Middle frontal gyrus (tissue), 1 donor: ENCODE data around the gene RASL12.
A peak's percentile ranks its signal among the peaks of the same experiment; 100 is the strongest.
"Not testable (repeated sequence)": the region's sequence is repeated elsewhere in the genome, so short reads cannot be mapped to it uniquely, and the experiment has no call there.

Experiments
- DNase-seq: peaks from one replicate; pipeline ENCODE4 v3.0.0-alpha.2; 2015; ENCODE audit warnings: low spot score; ENCODE audit errors: extremely low spot score

Gene RASL12

GRCh38 chr15:65056106-65056505 lies 11.7 kb downstream of the RASL12 start:
- no peak for DNase-seq

GRCh38 chr15:65055201-65055870 lies 12.5 kb downstream of the RASL12 start:
- no peak for DNase-seq

DNA sequence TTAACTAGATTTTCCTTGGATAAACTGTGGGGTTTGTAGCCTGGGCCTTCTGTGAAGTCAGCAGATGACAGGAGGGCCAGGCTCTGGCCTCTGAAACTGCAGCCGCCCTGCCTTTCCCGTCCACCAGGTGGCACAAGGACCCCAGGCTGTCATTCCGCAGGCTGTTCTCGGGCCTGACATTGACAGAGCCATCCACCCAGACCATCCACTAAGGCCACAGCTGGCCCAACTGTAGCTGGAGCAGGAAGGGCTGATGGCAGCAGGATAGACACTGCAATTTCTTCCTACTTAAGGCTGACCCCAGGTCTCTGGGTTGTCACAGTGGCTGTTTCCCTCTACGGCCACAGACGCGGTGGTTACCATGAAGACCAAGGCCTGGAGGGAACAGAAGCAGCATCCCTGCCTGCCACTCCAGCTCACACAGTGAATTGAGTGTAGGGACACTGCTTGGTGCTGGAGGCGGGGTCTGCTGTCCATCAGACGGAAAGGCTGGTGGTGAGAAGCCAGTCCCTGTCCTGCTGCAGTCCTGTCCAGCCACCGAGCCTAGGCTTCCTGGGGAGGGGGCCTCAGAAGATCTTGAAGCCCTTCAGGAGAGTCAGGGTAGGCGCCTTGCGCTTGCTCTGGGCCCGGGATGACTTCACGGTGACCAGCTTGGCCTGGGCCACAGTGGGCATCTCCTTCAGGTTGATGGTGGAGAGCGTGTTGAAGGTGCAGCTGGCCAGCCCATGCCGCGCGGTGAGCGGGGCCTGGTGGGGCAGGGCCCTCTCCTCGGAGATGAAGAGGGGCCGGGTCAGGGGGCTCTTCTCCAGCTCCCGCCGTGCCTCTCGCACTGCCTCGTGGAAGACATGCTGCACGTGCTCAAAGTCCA lies 13.2 kb downstream of the RASL12 start:
- peak; percentile 37 for DNase-seq

DNA sequence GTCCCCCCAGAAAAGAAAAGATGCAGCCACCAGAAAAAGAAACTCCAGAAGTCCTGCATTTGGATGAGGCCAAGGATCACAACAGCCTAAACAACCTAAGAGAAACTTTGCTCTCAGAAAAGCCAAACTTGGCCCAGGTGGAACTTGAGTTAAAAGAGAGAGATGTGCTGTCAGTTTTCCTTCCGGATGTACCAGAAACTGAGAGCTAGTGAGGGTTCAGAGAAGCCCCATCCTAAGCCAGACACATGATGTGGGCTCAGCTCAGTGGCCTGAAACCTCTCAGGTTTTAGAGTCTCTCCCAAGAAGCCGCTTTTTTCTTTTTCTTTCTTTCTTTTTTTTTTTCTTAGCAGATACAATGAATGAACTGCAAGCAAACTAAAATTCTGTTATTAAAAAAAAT lies 14.8 kb downstream of the RASL12 start:
- DNase-seq: no peak

DNA sequence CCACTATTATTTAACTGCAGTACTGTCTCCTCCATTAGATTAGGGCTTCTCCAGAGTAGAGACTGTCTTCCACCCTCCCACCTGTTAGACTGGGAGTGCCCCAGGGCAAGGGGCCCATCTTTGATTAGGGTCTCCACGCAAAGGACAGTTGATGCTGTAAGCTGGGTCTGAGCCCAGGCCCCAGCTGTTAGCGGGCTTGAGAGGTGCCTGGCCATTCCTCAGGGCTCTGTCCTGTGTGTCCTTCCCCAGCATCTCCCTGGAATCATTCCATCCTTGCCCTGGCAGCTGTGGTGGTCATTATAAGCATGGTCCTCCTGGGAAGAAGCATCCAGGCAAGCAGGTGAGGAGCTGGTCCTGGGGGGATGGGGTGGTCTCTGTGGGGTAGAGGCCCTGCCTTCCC lies 16.5 kb downstream of the RASL12 start:
- no peak for DNase-seq

DNA sequence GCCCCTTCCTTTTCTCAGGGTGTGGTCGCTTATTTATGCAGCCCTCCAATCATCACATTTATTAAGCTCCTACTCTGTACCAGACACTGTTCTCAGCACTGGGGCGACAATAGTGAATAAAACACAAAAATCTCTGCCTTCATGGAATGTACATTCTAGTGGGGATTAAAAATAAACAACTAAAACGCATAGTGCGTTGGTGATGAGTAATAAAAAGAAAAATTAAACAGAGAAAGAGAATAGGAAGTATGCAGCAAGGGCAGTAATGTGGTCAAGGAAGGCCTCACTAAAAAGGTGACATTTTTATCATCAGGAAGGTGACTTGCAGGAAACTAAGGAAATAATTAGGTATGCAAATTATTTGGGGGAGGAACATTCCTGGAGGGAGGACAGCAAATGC lies 17.5 kb downstream of the RASL12 start:
- DNase-seq: no peak

DNA sequence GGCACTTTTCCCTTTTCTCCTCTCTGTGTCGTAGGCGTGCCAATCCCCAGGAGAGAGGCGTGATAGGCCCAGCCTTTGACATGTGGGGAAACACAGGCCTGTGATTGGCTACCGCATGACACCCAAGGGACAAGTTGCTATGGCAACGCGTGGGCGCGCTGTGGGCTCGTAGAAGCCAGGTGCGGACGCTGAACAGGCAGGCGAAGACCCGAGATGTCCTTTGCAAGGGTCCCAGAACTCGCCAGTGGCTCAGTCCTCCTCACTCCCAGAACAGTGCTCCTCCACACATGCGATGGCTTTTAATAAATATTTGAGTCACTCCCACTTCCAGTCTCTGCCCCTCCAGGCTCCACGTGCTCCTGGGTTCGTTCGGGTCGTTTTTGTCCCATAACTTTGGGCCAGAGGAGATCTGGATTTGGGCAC lies 18.4 kb downstream of the RASL12 start:
- DNase-seq: peak; percentile 92

GRCh38 chr15:65048241-65048640 lies 19.6 kb downstream of the RASL12 start:
- no peak for DNase-seq

DNA sequence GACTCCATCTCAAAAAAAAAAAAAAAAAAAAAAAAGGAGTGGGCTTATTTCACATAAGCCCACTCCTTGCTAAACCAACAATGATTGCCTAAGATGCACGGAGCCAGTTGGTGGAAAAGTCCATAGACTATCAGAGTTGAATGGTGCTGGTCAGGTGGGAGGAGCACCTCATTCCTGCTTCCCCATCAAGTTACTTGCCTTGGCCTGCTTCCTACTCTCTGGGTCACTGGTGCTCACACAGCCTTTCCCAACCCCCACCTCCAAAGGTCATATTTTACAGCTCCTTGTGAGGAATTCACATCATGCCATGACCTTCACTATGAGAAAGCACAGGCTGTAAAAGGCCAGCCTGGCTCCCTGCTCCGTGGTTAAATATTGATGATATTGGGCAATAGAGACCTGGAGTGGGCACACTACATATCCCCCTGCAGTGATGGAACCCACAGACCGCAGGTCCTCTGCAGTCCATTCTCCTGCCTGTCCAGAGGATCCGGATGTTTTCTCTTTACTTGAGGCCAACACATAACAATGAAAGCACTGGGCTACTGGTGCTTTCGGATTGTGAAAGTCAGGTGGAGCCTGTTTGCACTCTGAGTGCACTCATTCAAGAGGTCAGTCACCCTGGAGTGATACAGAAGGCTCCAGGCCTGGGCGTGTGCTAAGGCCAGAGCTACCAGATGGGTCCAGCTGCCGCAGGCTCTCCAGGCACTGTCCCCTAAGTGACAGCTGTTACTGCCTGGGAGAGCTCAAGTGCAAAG lies 22.9 kb downstream of the RASL12 start, which contains the start of gene SLC51B:
SLC51B (plus strand) TSS at position 664 of the 758 bp plus-strand sequence. CDS start 4,618 bp downstream, outside the sequence.
- no peak for DNase-seq

GRCh38 chr15:65044218-65044617 lies 23.6 kb downstream of the RASL12 start:
- not testable (repeated sequence) for DNase-seq

DNA sequence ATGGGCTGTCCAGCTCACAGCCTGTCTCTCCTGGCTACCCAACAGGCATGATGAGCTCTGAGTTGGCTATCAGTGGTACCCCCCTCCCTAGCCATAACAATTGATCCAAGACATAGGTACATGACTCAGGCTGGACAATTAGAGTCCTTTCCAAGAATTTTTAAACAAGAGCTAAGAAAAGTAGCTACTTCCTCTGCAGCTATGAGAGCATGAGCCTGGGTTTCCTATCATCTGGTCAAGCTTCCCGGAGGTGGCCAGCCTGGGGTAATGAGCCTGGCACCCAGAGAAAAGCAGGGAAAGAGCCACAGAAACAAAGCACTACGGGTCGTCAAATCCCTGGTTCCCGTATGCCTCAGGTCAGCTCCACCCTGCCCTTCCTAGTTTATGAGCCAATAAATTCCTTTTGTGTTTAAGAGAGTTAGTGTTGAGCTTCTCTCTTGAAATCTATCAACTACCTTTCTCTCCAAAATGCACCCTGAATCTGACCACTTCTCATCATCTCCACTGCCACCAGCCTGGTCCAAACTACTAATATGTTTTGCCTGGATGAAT lies 24.9 kb downstream of the RASL12 start:
- no peak for DNase-seq

- no peak for DNase-seq
Observed at GRCh38 chr15:65041787-65042186, 26.0 kb downstream of the RASL12 start.

GRCh38 chr15:65040461-65040860 lies 27.3 kb downstream of the RASL12 start:
- no peak for DNase-seq

GRCh38 chr15:65038836-65039235 lies 29.0 kb downstream of the RASL12 start:
- DNase-seq: no peak

GRCh38 chr15:65038428-65038827 lies 29.4 kb downstream of the RASL12 start:
- no peak for DNase-seq

- no peak for DNase-seq
Observed at GRCh38 chr15:65037309-65037708, 30.5 kb downstream of the RASL12 start.

DNA sequence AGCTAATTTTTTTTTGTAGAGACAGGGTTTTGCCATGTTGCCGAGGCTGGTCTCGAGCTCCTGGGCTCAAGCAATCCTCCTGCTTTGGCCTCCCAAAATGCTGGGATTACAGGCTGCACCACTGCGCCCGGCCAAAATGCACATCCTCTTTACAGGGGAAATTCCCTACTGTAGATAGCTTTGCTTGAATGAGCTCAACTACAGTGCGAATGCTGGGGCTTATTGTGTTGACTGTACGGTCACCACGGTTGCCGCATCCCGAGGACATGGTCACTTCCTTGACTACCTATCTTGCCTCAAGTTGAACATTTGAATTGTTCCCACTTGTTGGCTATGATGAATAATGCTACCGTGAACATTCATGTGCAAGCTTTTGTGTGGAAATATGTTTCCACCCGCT lies 33.1 kb downstream of the RASL12 start:
- DNase-seq: no peak

GRCh38 chr15:65033659-65034269 lies 34.0 kb downstream of the RASL12 start:
- DNase-seq: no peak

DNA sequence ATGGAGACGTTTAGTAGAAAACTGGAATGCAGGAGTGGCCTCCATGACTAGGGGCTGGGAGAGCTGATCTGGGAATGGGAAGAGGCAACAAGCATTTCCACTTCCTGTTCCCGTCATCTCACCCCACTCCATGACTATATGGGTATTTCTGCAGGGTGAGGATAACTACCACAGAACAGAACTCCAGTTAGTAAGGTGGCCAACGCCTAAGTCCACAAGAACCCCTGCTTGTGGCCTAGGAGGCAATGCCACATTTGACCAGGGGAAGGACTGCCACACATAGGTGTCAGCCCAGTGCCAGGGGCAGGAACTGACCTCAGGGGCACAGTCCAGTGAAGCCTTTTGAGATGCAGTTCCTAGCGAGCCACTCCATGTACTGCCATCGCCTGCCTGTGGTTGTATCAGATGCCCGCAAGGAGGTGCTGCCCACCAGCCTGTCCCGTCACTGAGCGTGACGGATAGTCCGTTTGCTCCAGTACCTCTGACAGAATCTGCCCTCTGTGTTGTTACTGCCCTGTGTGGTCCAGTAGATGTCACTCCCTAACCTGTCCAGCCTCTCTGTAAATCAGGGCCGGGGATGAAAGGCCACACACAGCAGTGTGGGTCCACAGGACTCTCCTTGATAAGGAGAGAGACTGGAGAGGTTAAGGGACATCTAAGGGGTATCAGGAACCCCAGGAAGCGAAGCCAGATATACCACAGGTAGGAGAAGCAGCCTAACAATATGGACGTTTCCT lies 34.8 kb downstream of the RASL12 start:
- no peak for DNase-seq

- DNase-seq: no peak
Observed at GRCh38 chr15:65029736-65030208, 38.0 kb downstream of the RASL12 start.
